Measurements from ENCODE around the gene BABAM2.

The BABAM2 gene

DNA sequence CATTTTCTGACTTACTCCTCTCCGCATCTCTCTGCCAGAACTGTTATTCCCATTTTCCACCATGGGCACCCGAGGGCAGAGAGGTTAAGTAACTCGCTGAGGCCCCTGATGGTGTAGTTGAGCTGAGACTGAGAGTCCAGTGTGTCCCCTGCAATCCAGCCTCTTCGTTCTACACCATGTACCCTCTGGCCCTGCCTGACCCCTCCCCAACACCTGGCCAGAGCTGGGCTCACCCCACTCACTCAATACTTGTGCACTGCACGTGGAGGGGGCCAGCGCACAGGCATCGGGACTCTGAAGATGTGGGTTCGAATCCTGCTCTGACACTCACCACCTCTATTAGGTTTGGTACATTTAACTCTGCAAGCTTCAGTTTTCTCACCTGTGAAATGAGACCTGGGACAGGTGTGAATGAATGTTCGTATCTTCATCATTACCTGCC lies 477.8 kb downstream of the BABAM2 start:
- H3K27ac ChIP-seq (ENCODE audit: extremely low read depth, low read depth, low read length) = no peak overlapping the region
- no peaks in the 10 kb centered on the region for H3K4me1 ChIP-seq (ENCODE audit: control insufficient read depth, insufficient read depth, low read length)
- ChIA-PET CTCF (interaction anchor here (0.6 kb wide), 1 partner anchor 142 kb away, joined by 3 read pairs; no protein-coding TSS in a partner anchor), POLR2A (no interaction called here)
- TF ChIP-seq ZBTB1 (tag by site-specific recombination; IDR thresholded peaks at IDR 0.05) (no peak), ZSCAN30 (tag by site-specific recombination; IDR thresholded peaks at IDR 0.05) (no peak), ZNF621 (tag by site-specific recombination; IDR thresholded peaks at IDR 0.05) (no peak), HOXA7 (CRISPR knock-in tag; IDR thresholded peaks at IDR 0.05; ENCODE audit: borderline replicate concordance) (no peak)
- no peaks in the 10 kb centered on the region for H3K36me3 ChIP-seq (ENCODE audit: control insufficient read depth in 2 of 2, insufficient read depth in 1 of 2, low read length in 2 of 2)
- no peaks in the 10 kb centered on the region for H3K9me3 ChIP-seq (ENCODE audit: control insufficient read depth, insufficient read depth, low read depth, low read length)
- H3K4me3 ChIP-seq (ENCODE audit: low read depth, low read length) = no peak overlapping the region

DNA sequence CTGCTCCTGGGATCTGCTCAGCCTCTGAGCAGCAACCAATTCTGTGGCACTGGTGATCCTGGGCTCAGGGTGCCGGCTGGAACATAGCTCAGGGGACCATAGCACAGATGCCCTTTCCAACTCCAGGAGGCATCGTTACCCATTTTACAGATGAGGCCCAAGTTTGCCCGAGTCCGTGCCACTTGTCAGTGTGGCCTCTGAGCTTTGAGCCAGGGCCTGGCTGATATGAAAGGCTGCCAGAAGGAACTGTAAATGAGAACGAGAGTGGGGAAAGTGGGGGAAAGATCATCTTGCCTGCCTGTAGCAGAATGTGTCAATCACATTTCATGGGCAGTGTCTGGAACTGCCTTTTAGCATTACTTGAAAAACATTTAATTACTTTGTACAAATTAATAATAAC lies 478.8 kb downstream of the BABAM2 start:
- H3K9me3 ChIP-seq (ENCODE audit: control insufficient read depth, insufficient read depth, low read depth, low read length) = no peaks in the 10 kb centered on the region
- H3K4me1 ChIP-seq (ENCODE audit: control insufficient read depth, insufficient read depth, low read length) = no peaks in the 10 kb centered on the region
- TF ChIP-seq ZNF354C (tag by site-specific recombination; IDR thresholded peaks at IDR 0.05; ENCODE audit: borderline replicate concordance, low read depth) = no peak
- TF ChIP-seq ZNF521 (tag by site-specific recombination; IDR thresholded peaks at IDR 0.05) = no peak
- no peak for TF ChIP-seq ZNF394 (tag by site-specific recombination; IDR thresholded peaks at IDR 0.05; ENCODE audit: borderline replicate concordance)
- TF ChIP-seq, protein P1, sequence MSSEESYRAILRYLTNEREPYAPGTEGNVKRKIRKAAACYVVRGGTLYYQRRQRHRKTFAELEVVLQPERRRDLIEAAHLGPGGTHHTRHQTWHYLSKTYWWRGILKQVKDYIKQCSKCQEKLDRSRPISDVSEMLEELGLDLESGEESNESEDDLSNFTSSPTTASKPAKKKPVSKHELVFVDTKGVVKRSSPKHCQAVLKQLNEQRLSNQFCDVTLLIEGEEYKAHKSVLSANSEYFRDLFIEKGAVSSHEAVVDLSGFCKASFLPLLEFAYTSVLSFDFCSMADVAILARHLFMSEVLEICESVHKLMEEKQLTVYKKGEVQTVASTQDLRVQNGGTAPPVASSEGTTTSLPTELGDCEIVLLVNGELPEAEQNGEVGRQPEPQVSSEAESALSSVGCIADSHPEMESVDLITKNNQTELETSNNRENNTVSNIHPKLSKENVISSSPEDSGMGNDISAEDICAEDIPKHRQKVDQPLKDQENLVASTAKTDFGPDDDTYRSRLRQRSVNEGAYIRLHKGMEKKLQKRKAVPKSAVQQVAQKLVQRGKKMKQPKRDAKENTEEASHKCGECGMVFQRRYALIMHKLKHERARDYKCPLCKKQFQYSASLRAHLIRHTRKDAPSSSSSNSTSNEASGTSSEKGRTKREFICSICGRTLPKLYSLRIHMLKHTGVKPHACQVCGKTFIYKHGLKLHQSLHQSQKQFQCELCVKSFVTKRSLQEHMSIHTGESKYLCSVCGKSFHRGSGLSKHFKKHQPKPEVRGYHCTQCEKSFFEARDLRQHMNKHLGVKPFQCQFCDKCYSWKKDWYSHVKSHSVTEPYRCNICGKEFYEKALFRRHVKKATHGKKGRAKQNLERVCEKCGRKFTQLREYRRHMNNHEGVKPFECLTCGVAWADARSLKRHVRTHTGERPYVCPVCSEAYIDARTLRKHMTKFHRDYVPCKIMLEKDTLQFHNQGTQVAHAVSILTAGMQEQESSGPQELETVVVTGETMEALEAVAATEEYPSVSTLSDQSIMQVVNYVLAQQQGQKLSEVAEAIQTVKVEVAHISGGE (tag by site-specific recombination; conservative IDR thresholded peaks at IDR 0.05; ENCODE audit: low read depth) = no peak
- no peak for TF ChIP-seq ZNF324 (tag by site-specific recombination; IDR thresholded peaks at IDR 0.05)
- TF ChIP-seq, protein P2, sequence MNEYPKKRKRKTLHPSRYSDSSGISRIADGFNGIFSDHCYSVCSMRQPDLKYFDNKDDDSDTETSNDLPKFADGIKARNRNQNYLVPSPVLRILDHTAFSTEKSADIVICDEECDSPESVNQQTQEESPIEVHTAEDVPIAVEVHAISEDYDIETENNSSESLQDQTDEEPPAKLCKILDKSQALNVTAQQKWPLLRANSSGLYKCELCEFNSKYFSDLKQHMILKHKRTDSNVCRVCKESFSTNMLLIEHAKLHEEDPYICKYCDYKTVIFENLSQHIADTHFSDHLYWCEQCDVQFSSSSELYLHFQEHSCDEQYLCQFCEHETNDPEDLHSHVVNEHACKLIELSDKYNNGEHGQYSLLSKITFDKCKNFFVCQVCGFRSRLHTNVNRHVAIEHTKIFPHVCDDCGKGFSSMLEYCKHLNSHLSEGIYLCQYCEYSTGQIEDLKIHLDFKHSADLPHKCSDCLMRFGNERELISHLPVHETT (tag by site-specific recombination; IDR thresholded peaks at IDR 0.05) = no peak
- no peak for TF ChIP-seq ZNF416 (tag by site-specific recombination; IDR thresholded peaks at IDR 0.05)
- TF ChIP-seq, protein P3, sequence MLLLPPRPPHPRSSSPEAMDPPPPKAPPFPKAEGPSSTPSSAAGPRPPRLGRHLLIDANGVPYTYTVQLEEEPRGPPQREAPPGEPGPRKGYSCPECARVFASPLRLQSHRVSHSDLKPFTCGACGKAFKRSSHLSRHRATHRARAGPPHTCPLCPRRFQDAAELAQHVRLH (tag by site-specific recombination; IDR thresholded peaks at IDR 0.05) = no peak
- no peak for TF ChIP-seq ZNF132 (tag by site-specific recombination; IDR thresholded peaks at IDR 0.05; ENCODE audit: borderline replicate concordance)
- no peak for TF ChIP-seq ZNF664 (tag by site-specific recombination; IDR thresholded peaks at IDR 0.05)
- TF ChIP-seq, protein P4, sequence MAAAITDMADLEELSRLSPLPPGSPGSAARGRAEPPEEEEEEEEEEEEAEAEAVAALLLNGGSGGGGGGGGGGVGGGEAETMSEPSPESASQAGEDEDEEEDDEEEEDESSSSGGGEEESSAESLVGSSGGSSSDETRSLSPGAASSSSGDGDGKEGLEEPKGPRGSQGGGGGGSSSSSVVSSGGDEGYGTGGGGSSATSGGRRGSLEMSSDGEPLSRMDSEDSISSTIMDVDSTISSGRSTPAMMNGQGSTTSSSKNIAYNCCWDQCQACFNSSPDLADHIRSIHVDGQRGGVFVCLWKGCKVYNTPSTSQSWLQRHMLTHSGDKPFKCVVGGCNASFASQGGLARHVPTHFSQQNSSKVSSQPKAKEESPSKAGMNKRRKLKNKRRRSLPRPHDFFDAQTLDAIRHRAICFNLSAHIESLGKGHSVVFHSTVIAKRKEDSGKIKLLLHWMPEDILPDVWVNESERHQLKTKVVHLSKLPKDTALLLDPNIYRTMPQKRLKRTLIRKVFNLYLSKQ (tag by site-specific recombination; IDR thresholded peaks at IDR 0.05; ENCODE audit: borderline replicate concordance) = no peak
- TF ChIP-seq ZNF791 (tag by site-specific recombination; IDR thresholded peaks at IDR 0.05) = no peak
- ChIA-PET POLR2A (interaction anchor here (0.6 kb wide), 1 partner anchor 118 kb away, joined by 5 read pairs; no protein-coding TSS in a partner anchor), CTCF (no interaction called here)
- no peak overlapping the region for H3K4me3 ChIP-seq (ENCODE audit: low read depth, low read length)
- H3K36me3 ChIP-seq (ENCODE audit: control insufficient read depth in 2 of 2, insufficient read depth in 1 of 2, low read length in 2 of 2) = no peaks in the 10 kb centered on the region
- H3K27ac ChIP-seq (ENCODE audit: extremely low read depth, low read depth, low read length) = no peak overlapping the region
